WI38 (cell line): Measurements from ENCODE around the gene SHC3.
"Not testable (repeated sequence)": the region's sequence is repeated elsewhere in the genome, so short reads cannot be mapped to it uniquely, and the experiment has no call there.

Experiments used
- H3K4me3 ChIP-seq: 2 replicates; pipeline ENCODE4 v1.5.1; 2011; ENCODE audit warnings: low read depth, mild to moderate bottlenecking, control low read depth, low read length
- TF ChIP-seq, protein P1 (sequence below): IDR thresholded peaks from 2 replicates; pipeline ENCODE4 v1.5.1; 2012; ENCODE audit warnings: low read depth, mild to moderate bottlenecking, control low read depth, low read length

SHC3 gene

DNA sequence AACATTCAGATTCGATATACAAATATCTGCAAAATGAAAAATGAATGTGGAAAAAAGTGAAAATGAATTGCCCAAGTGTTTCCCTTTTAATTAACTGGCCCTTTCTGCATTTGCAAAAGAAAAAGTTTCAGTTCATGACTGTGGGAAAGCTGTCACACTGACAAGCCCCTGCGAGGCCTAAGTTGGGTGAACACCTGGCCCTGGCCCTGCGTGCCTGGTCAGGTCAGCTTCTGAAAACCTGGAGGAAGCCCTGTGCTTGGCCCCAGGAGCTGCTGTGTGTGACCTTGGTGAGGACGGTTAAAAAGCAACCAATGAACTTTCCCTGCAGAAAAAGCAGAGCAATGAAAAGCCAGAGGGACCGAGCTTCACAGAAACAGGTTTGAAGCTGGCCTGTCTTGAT is 41.0 kb upstream of the SHC3 start:
- no peak overlapping the region for H3K4me3 ChIP-seq

DNA sequence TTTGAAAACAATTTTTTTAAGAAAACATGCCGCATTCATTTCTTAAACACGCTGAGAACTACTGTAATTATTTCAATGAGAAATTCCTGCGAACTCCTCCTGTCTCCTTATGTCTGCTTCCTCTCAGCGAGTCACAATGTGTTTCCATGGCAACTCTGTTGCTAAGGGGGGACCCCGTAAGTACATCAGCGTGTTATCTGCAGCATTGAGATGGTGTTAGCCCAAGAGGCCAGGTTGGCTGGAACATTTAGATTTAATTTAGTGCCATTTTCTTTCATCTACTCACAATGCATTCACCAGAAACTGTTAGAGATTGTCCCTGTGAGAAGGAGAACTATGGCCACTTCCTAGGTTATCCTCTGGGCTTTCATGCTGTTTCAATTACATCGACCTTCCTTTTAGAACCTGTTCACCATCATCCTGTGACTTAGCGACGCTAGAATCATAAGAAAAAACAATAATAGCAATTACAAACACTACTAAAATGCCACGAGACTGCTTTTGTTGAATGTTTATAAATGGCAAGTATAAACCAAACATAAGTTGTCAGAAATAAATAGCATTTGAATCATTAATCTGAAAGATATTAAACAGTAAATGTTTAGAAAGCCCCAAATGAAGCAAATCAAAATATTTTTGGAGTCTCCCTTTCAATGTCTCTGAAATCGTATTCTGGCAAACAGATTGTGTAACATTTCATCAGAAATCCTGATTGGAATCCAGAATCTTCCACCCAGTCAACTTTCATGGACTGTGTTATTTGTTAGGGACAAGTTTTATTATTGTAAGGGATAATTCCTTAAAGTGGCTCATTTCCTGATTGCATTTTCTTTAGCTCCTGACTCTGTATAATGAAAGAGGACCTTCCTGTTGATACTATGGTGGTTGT is 39.7 kb upstream of the SHC3 start:
- TF ChIP-seq, protein P1, sequence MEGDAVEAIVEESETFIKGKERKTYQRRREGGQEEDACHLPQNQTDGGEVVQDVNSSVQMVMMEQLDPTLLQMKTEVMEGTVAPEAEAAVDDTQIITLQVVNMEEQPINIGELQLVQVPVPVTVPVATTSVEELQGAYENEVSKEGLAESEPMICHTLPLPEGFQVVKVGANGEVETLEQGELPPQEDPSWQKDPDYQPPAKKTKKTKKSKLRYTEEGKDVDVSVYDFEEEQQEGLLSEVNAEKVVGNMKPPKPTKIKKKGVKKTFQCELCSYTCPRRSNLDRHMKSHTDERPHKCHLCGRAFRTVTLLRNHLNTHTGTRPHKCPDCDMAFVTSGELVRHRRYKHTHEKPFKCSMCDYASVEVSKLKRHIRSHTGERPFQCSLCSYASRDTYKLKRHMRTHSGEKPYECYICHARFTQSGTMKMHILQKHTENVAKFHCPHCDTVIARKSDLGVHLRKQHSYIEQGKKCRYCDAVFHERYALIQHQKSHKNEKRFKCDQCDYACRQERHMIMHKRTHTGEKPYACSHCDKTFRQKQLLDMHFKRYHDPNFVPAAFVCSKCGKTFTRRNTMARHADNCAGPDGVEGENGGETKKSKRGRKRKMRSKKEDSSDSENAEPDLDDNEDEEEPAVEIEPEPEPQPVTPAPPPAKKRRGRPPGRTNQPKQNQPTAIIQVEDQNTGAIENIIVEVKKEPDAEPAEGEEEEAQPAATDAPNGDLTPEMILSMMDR: no peak

More for the DNA sequence above, 41.0 kb upstream of the SHC3 start:
- TF ChIP-seq, protein P1: no peak

DNA sequence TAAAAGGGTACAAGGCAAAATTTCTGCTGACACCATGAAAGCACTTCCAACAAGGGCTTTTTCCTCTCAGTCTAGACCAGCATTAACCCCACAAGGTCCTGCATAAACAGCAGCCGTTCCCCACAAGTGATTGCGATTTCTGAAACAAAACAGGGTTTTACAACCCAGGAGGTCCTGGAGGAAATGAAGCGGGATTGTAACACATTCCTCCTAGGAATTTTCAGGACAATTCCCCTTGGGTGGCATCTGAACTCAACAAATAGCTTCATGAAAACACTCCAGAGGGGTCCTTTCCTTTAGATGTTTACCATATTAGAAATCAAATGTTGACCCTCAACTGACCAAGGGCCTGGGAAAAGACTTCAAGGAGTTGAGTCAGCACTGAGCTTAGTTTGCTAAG is 36.7 kb upstream of the SHC3 start:
- H3K4me3 ChIP-seq: no peak overlapping the region
- TF ChIP-seq, protein P1: no peak

More for the DNA sequence above, 39.7 kb upstream of the SHC3 start:
- no peak overlapping the region for H3K4me3 ChIP-seq

DNA sequence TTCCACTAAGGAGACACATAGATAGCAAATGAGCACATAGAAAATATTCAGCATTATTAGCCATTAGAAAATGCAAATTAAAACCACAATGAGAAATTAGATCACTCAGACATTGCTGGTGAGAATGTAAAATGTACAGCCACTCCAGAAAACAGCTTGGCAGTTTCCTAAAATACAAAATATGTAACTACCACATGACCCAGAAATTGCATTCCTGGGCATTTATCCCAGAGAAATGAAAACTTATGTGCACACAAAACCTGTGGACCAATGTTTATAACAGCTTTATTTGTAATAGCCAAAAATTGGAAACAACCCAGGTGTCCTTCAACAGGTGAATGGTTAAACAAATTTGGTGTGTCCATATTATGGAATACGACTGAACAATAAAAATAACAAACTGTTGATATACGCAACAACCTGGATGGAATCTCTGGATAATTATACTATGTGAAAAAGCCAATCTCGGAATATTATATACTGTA is 34.8 kb upstream of the SHC3 start:
- H3K4me3 ChIP-seq: no peak overlapping the region
- TF ChIP-seq, protein P1: no peak

DNA sequence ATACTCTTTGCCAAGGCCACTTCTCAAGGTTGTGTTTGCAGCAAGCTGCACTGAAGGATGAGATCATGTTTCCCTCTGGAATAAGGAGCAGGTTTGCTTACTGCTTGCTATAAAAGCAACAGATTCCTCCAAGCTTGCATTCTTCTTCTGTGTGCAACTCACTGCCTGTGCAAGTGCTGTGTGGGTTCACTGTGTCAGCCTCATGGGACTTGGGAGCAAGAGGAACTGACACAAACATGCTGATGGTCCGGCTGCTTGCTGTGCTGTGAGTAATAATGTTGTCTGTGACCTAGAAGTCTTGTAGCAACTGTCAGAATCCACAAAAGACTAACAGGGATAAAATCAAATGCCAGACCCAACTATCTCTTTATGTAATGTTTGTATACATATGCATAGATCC is 33.6 kb upstream of the SHC3 start:
- no peak overlapping the region for H3K4me3 ChIP-seq
- TF ChIP-seq, protein P1: no peak

DNA sequence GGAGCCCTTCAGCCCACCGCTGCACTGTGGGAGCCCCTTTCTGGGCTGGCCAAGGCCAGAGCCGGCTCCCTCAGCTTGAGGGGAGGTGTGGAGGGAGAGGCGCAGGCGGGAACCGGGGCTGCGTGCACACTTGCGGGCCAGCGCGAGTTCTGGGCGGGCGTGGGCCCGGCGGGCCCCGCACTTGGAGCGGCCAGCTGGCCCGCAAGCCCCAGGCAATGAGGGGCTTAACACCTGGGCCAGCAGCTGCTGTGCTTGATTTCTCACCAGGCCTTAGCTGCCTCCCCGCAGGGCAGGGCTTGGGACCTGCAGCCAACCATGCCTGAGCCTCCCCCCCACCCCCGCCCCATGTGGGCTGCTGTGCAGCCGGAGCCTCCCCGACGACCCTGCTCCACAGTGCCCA is 30.7 kb upstream of the SHC3 start:
- H3K4me3 ChIP-seq: not testable (repeated sequence)

DNA sequence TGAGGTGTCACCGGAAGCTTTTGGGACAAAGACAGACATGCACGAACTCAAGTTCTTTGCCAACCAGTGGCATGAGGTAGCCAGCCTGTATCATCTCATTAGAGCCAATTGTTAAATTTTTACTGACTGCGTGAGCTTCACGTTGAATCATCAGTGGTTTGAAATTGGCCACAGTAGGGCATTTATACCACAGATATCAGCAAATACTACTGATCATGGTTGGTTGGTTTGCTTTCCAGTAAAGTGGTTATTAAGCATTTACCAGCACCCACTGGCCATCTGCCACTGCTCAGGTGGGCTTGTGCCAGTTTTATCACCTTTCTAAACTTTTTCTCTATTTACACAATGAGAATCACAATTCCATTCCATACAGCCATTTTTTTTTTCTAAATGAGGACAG is 28.4 kb upstream of the SHC3 start:
- TF ChIP-seq, protein P1: no peak
- H3K4me3 ChIP-seq: no peak overlapping the region

DNA sequence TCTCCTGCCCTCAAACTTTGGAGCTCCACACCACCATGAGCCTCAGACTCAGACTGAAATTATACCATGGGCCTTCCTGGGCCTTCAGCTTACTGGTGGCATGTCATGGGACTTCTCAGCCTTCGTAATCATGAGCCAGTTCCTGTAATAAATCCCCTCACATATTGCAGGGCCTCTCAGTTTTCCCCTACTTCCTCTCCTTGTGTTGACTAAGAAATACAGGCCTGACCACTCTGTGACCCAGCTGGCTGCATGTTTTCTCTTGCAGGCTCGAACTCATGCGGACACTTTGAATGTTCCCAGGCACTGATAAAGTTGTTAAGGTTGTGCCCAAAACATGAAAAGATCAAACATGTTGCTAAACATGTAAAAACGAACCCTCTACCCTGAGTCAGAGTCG is 26.2 kb upstream of the SHC3 start:
- H3K4me3 ChIP-seq: no peak overlapping the region
- TF ChIP-seq, protein P1: no peak
